NT2/D1 (cell line): ENCODE results near the gene MRPS33.

Experiments used
- DNase-seq: peaks from one replicate; pipeline ENCODE4 v3.0.0-alpha.2; 2011; ENCODE audit warnings: low read depth, low spot score
- H3K27me3 ChIP-seq: 2 replicates; pipeline ENCODE4 v1.6.0; 2011; ENCODE audit warnings: mild to moderate bottlenecking; ENCODE audit not compliant: insufficient read length, insufficient read depth
- H3K36me3 ChIP-seq: 2 replicates; pipeline ENCODE4 v1.6.1; 2011; ENCODE audit warnings: mild to moderate bottlenecking, low read length, mixed read lengths; ENCODE audit not compliant: insufficient read depth, insufficient read length
- H3K4me1 ChIP-seq: 2 replicates; pipeline ENCODE4 v1.5.1; 2011; ENCODE audit not compliant: insufficient read depth, insufficient read length
- H3K4me3 ChIP-seq: 2 replicates; pipeline ENCODE4 v1.5.1; 2011; ENCODE audit warnings: low read depth; ENCODE audit not compliant: insufficient read length
- H3K9ac ChIP-seq: 2 replicates; pipeline ENCODE4 v1.6.0; 2011; ENCODE audit warnings: low read depth; ENCODE audit not compliant: insufficient read length
- H3K9me3 ChIP-seq: 2 replicates; pipeline ENCODE4 v1.5.1; 2011; ENCODE audit warnings: mild to moderate bottlenecking, low read length; ENCODE audit not compliant: insufficient read depth
- SUZ12 ChIP-seq: IDR thresholded peaks from 2 replicates; pipeline ENCODE4 v1.6.1; 2011; ENCODE audit not compliant: insufficient read length, insufficient read depth; ENCODE audit errors: extremely low read depth
- YY1 ChIP-seq: IDR thresholded peaks from 2 replicates; pipeline ENCODE4 v1.6.1; 2011; ENCODE audit not compliant: insufficient read length, insufficient read depth
- ZNF274 ChIP-seq: IDR thresholded peaks from 2 replicates; pipeline ENCODE4 v1.6.1; 2011; ENCODE audit warnings: mild to moderate bottlenecking, low read depth, low read length

The MRPS33 gene

GRCh38 chr7:141023295-141023694, 8.5 kb upstream of the MRPS33 start:
- H3K4me1 ChIP-seq: no peaks in the 10 kb centered on the region
- no peaks in the 10 kb centered on the region for H3K27me3 ChIP-seq
- H3K4me3 ChIP-seq: no peak overlapping the region
- TF ChIP-seq ZNF274 (no peak), YY1 (no peak), SUZ12 (no peak)
- 0 out of 2 replicates have a peak, but pooled peaks cover 6% of the 10 kb centered on the region for H3K9me3 ChIP-seq
- no peak for DNase-seq
- H3K36me3 ChIP-seq: no peaks in the 10 kb centered on the region
- no peak overlapping the region for H3K9ac ChIP-seq

GRCh38 chr7:141017555-141017954, 2.8 kb upstream of the MRPS33 start:
- H3K9me3 ChIP-seq: no peaks in the 10 kb centered on the region
- H3K4me1 ChIP-seq: no peaks in the 10 kb centered on the region
- no peaks in the 10 kb centered on the region for H3K27me3 ChIP-seq
- TF ChIP-seq ZNF274 (no peak), SUZ12 (no peak), YY1 (no peak)
- DNase-seq: no peak
- no peak overlapping the region for H3K9ac ChIP-seq
- no peak overlapping the region for H3K4me3 ChIP-seq
- no peaks in the 10 kb centered on the region for H3K36me3 ChIP-seq

- DNase-seq: no peak
- H3K4me1 ChIP-seq: no peaks in the 10 kb centered on the region
- no peaks in the 10 kb centered on the region for H3K9me3 ChIP-seq
- TF ChIP-seq SUZ12 (no peak), ZNF274 (no peak), YY1 (no peak)
- no peak overlapping the region for H3K9ac ChIP-seq
- H3K36me3 ChIP-seq: peaks cover 2% of the 10 kb centered on the region
- no peak overlapping the region for H3K4me3 ChIP-seq
- H3K27me3 ChIP-seq: no peaks in the 10 kb centered on the region
Observed at GRCh38 chr7:141016349-141016748, 1.6 kb upstream of the MRPS33 start.

- no peaks in the 10 kb centered on the region for H3K27me3 ChIP-seq
- peaks cover 19% of the 10 kb centered on the region for H3K36me3 ChIP-seq
- no peaks in the 10 kb centered on the region for H3K9me3 ChIP-seq
- H3K4me3 ChIP-seq: peak overlapping the region; percentile 84
- no peaks in the 10 kb centered on the region for H3K4me1 ChIP-seq
- DNase-seq: no peak
- H3K9ac ChIP-seq: peak overlapping the region; percentile 92
- no peak for TF ChIP-seq SUZ12
- no peak for TF ChIP-seq YY1
- TF ChIP-seq ZNF274: no peak
Observed at GRCh38 chr7:141014125-141014523, 628 bp downstream of the MRPS33 start.

- no peak overlapping the region for H3K9ac ChIP-seq
- H3K4me1 ChIP-seq: no peaks in the 10 kb centered on the region
- H3K36me3 ChIP-seq: peaks cover 19% of the 10 kb centered on the region
- H3K4me3 ChIP-seq: peak overlapping the region; percentile 84
- TF ChIP-seq YY1 (no peak), SUZ12 (no peak), ZNF274 (no peak)
- no peaks in the 10 kb centered on the region for H3K27me3 ChIP-seq
- no peak for DNase-seq
- H3K9me3 ChIP-seq: no peaks in the 10 kb centered on the region
Observed at GRCh38 chr7:141013345-141013715, 1.4 kb downstream of the MRPS33 start.

- Histone ChIP-seq H3K4me1 (no peaks in the 10 kb centered on the region), H3K36me3 (peaks cover 22% of the 10 kb centered on the region), H3K4me3 (peak overlapping the region; percentile 84), H3K27me3 (no peaks in the 10 kb centered on the region), H3K9me3 (no peaks in the 10 kb centered on the region), H3K9ac (peak overlapping the region; percentile 4)
- no peak for DNase-seq
- TF ChIP-seq ZNF274 (no peak), YY1 (no peak), SUZ12 (no peak)
Observed at GRCh38 chr7:141012696-141013344, 1.9 kb downstream of the MRPS33 start.

- no peaks in the 10 kb centered on the region for H3K27me3 ChIP-seq
- no peak for TF ChIP-seq ZNF274
- no peak for TF ChIP-seq SUZ12
- no peak for TF ChIP-seq YY1
- H3K9ac ChIP-seq: peak overlapping the region; percentile 4
- no peaks in the 10 kb centered on the region for H3K4me1 ChIP-seq
- no peaks in the 10 kb centered on the region for H3K9me3 ChIP-seq
- peak; percentile 54 for DNase-seq
- peaks cover 29% of the 10 kb centered on the region for H3K36me3 ChIP-seq
- H3K4me3 ChIP-seq: no peak overlapping the region
Observed at GRCh38 chr7:141012044-141012685, 2.6 kb downstream of the MRPS33 start.
